A549 (cell line): ENCODE results near the gene WDR72. TPM values are rescaled to one million over a fixed set of nuclear protein-coding genes. Genes with fewer than 3 reads are reported as not detected.

ENCODE experiments used
- ATAC-seq, 2 experiments: fragments of 200-7000 bp in 1 of 2; fragments of >200 bp in 1 of 2; cut with Nextera tagmentation in 1 of 2; cut with Tn5 transposase in 1 of 2; 3 replicates each; pipeline versions ENCODE4 v1.8.0 to v1.9.1; 2018 to 2020; ENCODE audit warnings: mild to moderate bottlenecking in 1 of 2, moderate library complexity in 1 of 2
- CTCF ChIA-PET: fragments of 300-600 bp; sonication (Branson Sonifier 250); formaldehyde crosslinking; extraction: SDS; loops from one replicate; lab custom pipeline; 2021; ENCODE audit warnings: antibody characterized with exemption, inconsistent platforms; lab: Yijun Ruan, JAX
- POLR2A ChIA-PET: fragments of 350-600 bp; formaldehyde crosslinking; extraction: SDS; loops from one replicate; lab custom pipeline; 2021; ENCODE audit warnings: antibody characterized with exemption, inconsistent platforms; lab: Yijun Ruan, JAX
- DNase-seq, 2 experiments: peaks; one replicate each; pipeline versions ENCODE4 v3.0.0 to v3.0.0-alpha.2; 2011 to 2016; ENCODE audit warnings: low read depth in 1 of 2, low spot score in 1 of 2
- FAIRE-seq: peaks from 2 replicates; lab custom pipeline; 2011; peaks lifted over from hg19 to GRCh38; lab: Jason Lieb, UNC
- H3K27ac ChIP-seq, 2 experiments: fragments of >200 bp; sonication (Bioruptor Twin); formaldehyde crosslinking; 3 replicates each; pipeline ENCODE4 v1.5.1; 2016 to 2017
- H3K4me1 ChIP-seq: fragments of >200 bp; sonication (Bioruptor Twin); formaldehyde crosslinking; 3 replicates; pipeline ENCODE4 v1.6.1; 2016
- H3K4me2 ChIP-seq: fragments of >200 bp; sonication (Bioruptor Twin); formaldehyde crosslinking; 3 replicates; pipeline ENCODE4 v1.6.1; 2016
- H3K4me3 ChIP-seq: fragments of >200 bp; sonication (Bioruptor Twin); formaldehyde crosslinking; 3 replicates; pipeline ENCODE4 v1.5.1; 2016
- H3K9me3 ChIP-seq: fragments of >200 bp; sonication (Bioruptor Twin); formaldehyde crosslinking; 3 replicates; pipeline ENCODE4 v1.6.1; 2016
- BCL3 ChIP-seq: fragments of >200 bp; sonication (Bioruptor Twin); formaldehyde crosslinking; IDR thresholded peaks from 3 replicates; pipeline ENCODE4 v1.6.1; 2016
- CBX2 ChIP-seq: fragments of 200-600 bp; sonication (generic); IDR thresholded peaks from 2 replicates; pipeline ENCODE4 v1.6.1; 2016; ENCODE audit warnings: low read depth, mild to moderate bottlenecking, borderline replicate concordance
- CBX8 ChIP-seq: fragments of 200-600 bp; sonication (generic); IDR thresholded peaks from 2 replicates; pipeline ENCODE4 v1.6.1; 2016
- CHD4 ChIP-seq: fragments of 200-600 bp; sonication (generic); IDR thresholded peaks from 2 replicates; pipeline ENCODE4 v1.6.1; 2016; ENCODE audit warnings: antibody characterized with exemption, mild to moderate bottlenecking, borderline replicate concordance
- CTCF ChIP-seq: fragments of >200 bp; sonication (Bioruptor Twin); formaldehyde crosslinking; IDR thresholded peaks from 3 replicates; pipeline ENCODE4 v1.5.1; 2016
- EP300 ChIP-seq, 2 experiments: fragments of >200 bp; sonication (Bioruptor Twin); formaldehyde crosslinking; IDR thresholded peaks; 2 replicates in 1 of 2; 3 replicates in 1 of 2; pipeline ENCODE4 v1.6.1; 2016 to 2017
- GATA3 ChIP-seq: IDR thresholded peaks from 2 replicates; pipeline ENCODE4 v1.6.1; 2012; ENCODE audit warnings: borderline replicate concordance
- HDAC2 ChIP-seq: fragments of 200-600 bp; sonication (generic); IDR thresholded peaks from 2 replicates; pipeline ENCODE4 v1.6.1; 2016
- HMGXB4 ChIP-seq: fragments of 250-450 bp; sonication (Bioruptor Pico); IDR thresholded peaks from 2 replicates; pipeline ENCODE4 v1.5.0; 2021; ENCODE audit warnings: mild to moderate bottlenecking, moderate library complexity, borderline replicate concordance
- HOXA7 ChIP-seq: fragments of 250-450 bp; sonication (Bioruptor Pico); IDR thresholded peaks from 2 replicates; pipeline ENCODE4 v1.5.0; 2020; ENCODE audit warnings: mild to moderate bottlenecking, moderate library complexity
- JUNB ChIP-seq: fragments of >200 bp; sonication (Bioruptor Twin); formaldehyde crosslinking; IDR thresholded peaks from 2 replicates; pipeline ENCODE4 v1.6.1; 2016
- MAFK ChIP-seq: fragments of 450-650 bp; IDR thresholded peaks from 2 replicates; pipeline ENCODE4 v1.6.1; 2014; ENCODE audit not compliant: partially characterized antibody
- MYC ChIP-seq: IDR thresholded peaks from 2 replicates; pipeline ENCODE4 v1.6.1; 2012; ENCODE audit warnings: mild to moderate bottlenecking, inconsistent platforms, low read length, improper control_type of control experiment, borderline replicate concordance
- NPAS2 ChIP-seq: fragments of 250-450 bp; sonication (Bioruptor Pico); IDR thresholded peaks from 2 replicates; pipeline ENCODE4 v1.8.0; 2022; ENCODE audit warnings: mild to moderate bottlenecking, moderate library complexity, borderline replicate concordance
- NR3C1 ChIP-seq: fragments of >200 bp; sonication (Bioruptor Twin); formaldehyde crosslinking; IDR thresholded peaks from 3 replicates; pipeline ENCODE4 v1.6.1; 2017
- PBX3 ChIP-seq: IDR thresholded peaks from 2 replicates; pipeline ENCODE4 v1.6.1; 2012
- PHF8 ChIP-seq: fragments of 200-600 bp; sonication (generic); IDR thresholded peaks from 2 replicates; pipeline ENCODE4 v1.6.1; 2016; ENCODE audit warnings: low read depth, mild to moderate bottlenecking, antibody characterized with exemption, moderate library complexity, borderline replicate concordance
- RARB ChIP-seq: fragments of 250-450 bp; sonication (Bioruptor Pico); IDR thresholded peaks from 2 replicates; pipeline ENCODE4 v1.8.0; 2021; ENCODE audit warnings: mild to moderate bottlenecking, moderate library complexity
- RCOR1 ChIP-seq: fragments of 150-350 bp; IDR thresholded peaks from 2 replicates; pipeline ENCODE4 v1.6.1; 2014; ENCODE audit warnings: antibody characterized with exemption, low read length, low read depth
- RFX5 ChIP-seq: fragments of 450-650 bp; IDR thresholded peaks from 2 replicates; pipeline ENCODE4 v1.7.1; 2014; ENCODE audit warnings: antibody characterized with exemption, mild to moderate bottlenecking, moderate library complexity
- ZFP36 ChIP-seq: fragments of 450-650 bp; IDR thresholded peaks from 2 replicates; pipeline ENCODE4 v1.6.1; 2014; ENCODE audit warnings: borderline replicate concordance; ENCODE audit not compliant: partially characterized antibody
- whole genome bisulfite sequencing: methylation state at CpG from one replicate; pipeline ENCODE4 v1.1.6; 2017; ENCODE audit errors: missing lambda C conversion rate; 5-methylcytosine and 5-hydroxymethylcytosine counted together
- polyA plus RNA-seq, 4 experiments: library from polyadenylated mRNA; depleted of rRNA in 3 of 4; stranded (reverse); fragments of >200 nt; fragmentation: RNase III in 1 of 4; extraction: RNeasy Plus Mini Kit Qiagen cat#74134 plus additional on column Dnase treatment in 1 of 4; gene quantifications; 2 replicates in 3 of 4; 3 replicates in 1 of 4; pipeline ENCODE4 v1.2.3, GENCODE V29; 2011 to 2017
- TF ChIP-seq, protein P1 (sequence below): fragments of 250-450 bp; sonication (Bioruptor Pico); IDR thresholded peaks from 2 replicates; pipeline ENCODE4 v1.5.0; 2020; ENCODE audit warnings: low read depth, mild to moderate bottlenecking, moderate library complexity

Gene WDR72
- polyA plus RNA-seq, 2 of the 4 experiments (the other 2 are of a cell fraction): 12.0 to 28.5 TPM

GRCh38 chr15:53530761-53531160 is 228.7 kb downstream of the WDR72 start:
- 88% methylated on average over 3 of the region's 3 CpGs for WGBS
- no peak for ATAC-seq
- H3K4me1 ChIP-seq: peaks cover 45% of the 10 kb centered on the region
- DNase-seq: no peak
- H3K9me3 ChIP-seq: no peaks in the 10 kb centered on the region
- ChIA-PET CTCF (no interaction called here), POLR2A (no interaction called here)
- H3K4me2 ChIP-seq: no peak overlapping the region
- H3K4me3 ChIP-seq: no peak overlapping the region
- FAIRE-seq: no peak
- TF ChIP-seq HOXA7: no peak
- no peak for TF ChIP-seq ZFP36
- no peak for TF ChIP-seq CBX8
- no peak for TF ChIP-seq CTCF
- no peak for TF ChIP-seq NPAS2 (CRISPR knock-in tag)
- TF ChIP-seq RARB (CRISPR knock-in tag): no peak
- TF ChIP-seq JUNB: no peak
- no peak for TF ChIP-seq PBX3
- no peak for TF ChIP-seq PHF8
- H3K27ac ChIP-seq: peak overlapping the region; percentile 2 to 55; a peak in 4 of 6 replicates

- ChIA-PET POLR2A (no interaction called here), CTCF (no interaction called here)
- FAIRE-seq (peak; percentile 90), ATAC-seq (no peak), DNase-seq (peak in 1 of 2 experiments; percentile 22)
- Histone ChIP-seq H3K4me3 (no peak overlapping the region), H3K27ac (no peak overlapping the region; a peak in 2 of 6 replicates), H3K4me2 (peak overlapping the region; percentile 34; the same call in 2 of the 3 replicates), H3K4me1 (peaks cover 23% of the 10 kb centered on the region), H3K9me3 (no peaks in the 10 kb centered on the region)
- peak; percentile 36; the same call in 1 of the 2 replicates for TF ChIP-seq JUNB
- peak in 1 of 2 experiments; percentile 30; a peak in 1 of 5 replicates for TF ChIP-seq EP300 (IDR thresholded peaks at IDR 0.05)
- no peak for TF ChIP-seq CBX8
- peak; percentile 84 for TF ChIP-seq GATA3
These were observed 231.5 kb downstream of the WDR72 start for GRCh38 chr15:53527996-53528395.

- no peaks in the 10 kb centered on the region for H3K9me3 ChIP-seq
- ATAC-seq (peak in 1 of 2 experiments; percentile 30; a peak in 1 of 6 replicates), FAIRE-seq (peak; percentile 49), DNase-seq (no peak)
- no peak overlapping the region for H3K4me3 ChIP-seq
- 86% methylated on average over 1 of the region's 1 CpG for WGBS
- H3K4me1 ChIP-seq: peaks cover 20% of the 10 kb centered on the region
- peak; percentile 93 for TF ChIP-seq MAFK
- no peak for TF ChIP-seq MYC
- ChIA-PET POLR2A (no interaction called here), CTCF (interaction anchor here (1.7 kb wide), 1 partner anchor 130 kb away, joined by 4 read pairs; no protein-coding TSS in a partner anchor)
- no peak overlapping the region for H3K4me2 ChIP-seq
- H3K27ac ChIP-seq: 0 out of 6 replicates have a peak overlapping the region, but pooled peaks of 1 of the 2 experiments have one; percentile 13
These were observed 233.6 kb downstream of the WDR72 start for GRCh38 chr15:53525894-53526293.

- CTCF ChIA-PET: interaction anchor here (0.6 kb wide), 1 partner anchor 758 kb away, joined by 3 read pairs; no protein-coding TSS in a partner anchor
- 89% methylated on average over 3 of the region's 3 CpGs for WGBS
- no peak for ATAC-seq
- TF ChIP-seq HDAC2: no peak
- no peak for TF ChIP-seq RCOR1
- TF ChIP-seq NR3C1: no peak
- no peak for TF ChIP-seq CHD4
- no peak for TF ChIP-seq RFX5
- TF ChIP-seq BCL3: no peak
- no peak for TF ChIP-seq CBX8
- TF ChIP-seq EP300 (IDR thresholded peaks at IDR 0.05): no peak
- no peak for TF ChIP-seq MAFK
- TF ChIP-seq HMGXB4 (CRISPR knock-in tag): no peak
- no peak for TF ChIP-seq CBX2
- no peak for TF ChIP-seq PBX3
- TF ChIP-seq, protein P1, sequence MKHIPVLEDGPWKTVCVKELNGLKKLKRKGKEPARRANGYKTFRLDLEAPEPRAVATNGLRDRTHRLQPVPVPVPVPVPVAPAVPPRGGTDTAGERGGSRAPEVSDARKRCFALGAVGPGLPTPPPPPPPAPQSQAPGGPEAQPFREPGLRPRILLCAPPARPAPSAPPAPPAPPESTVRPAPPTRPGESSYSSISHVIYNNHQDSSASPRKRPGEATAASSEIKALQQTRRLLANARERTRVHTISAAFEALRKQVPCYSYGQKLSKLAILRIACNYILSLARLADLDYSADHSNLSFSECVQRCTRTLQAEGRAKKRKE (CRISPR knock-in tag): no peak
These were observed 236.5 kb downstream of the WDR72 start for GRCh38 chr15:53522991-53523390.

More at GRCh38 chr15:53522991-53523390, 236.5 kb downstream of the WDR72 start:
- Histone ChIP-seq H3K27ac (0 out of 6 replicates have a peak overlapping the region, but pooled peaks of 1 of the 2 experiments have one; percentile 25), H3K4me2 (no peak overlapping the region), H3K9me3 (no peaks in the 10 kb centered on the region), H3K4me3 (no peak overlapping the region), H3K4me1 (peaks cover 14% of the 10 kb centered on the region)
- DNase-seq (no peak), FAIRE-seq (no peak)
- POLR2A ChIA-PET: no interaction called here
